H1 (cell line): ENCODE data around the gene LLGL2.

Source experiments
- ATF3 ChIP-seq: IDR thresholded peaks from 2 replicates; pipeline ENCODE4 v1.6.1; 2011; ENCODE audit warnings: low read depth, mild to moderate bottlenecking, low read length; ENCODE audit not compliant: insufficient read depth
- CEBPB ChIP-seq: IDR thresholded peaks from 2 replicates; pipeline ENCODE4 v1.6.1; 2012; ENCODE audit warnings: low read depth, low read length
- EP300 ChIP-seq, 2 experiments: IDR thresholded peaks; 1 replicate in 1 of 2; 2 replicates in 1 of 2; pipeline ENCODE4 v1.6.1; 2011 to 2012; ENCODE audit warnings: low read depth in 2 of 2, low read length in 2 of 2, mild to moderate bottlenecking in 2 of 2, borderline replicate concordance in 1 of 2, inconsistent platforms in 1 of 2, moderate library complexity in 1 of 2
- EZH2 ChIP-seq: fragments of 200-600 bp; sonication (generic); IDR thresholded peaks from 2 replicates; pipeline ENCODE4 v1.7.1; 2012; ENCODE audit warnings: low read depth, mild to moderate bottlenecking, moderate library complexity, low read length, inconsistent platforms; ENCODE audit not compliant: severe bottlenecking
- POLR2A ChIP-seq, 2 experiments: IDR thresholded peaks; 1 replicate in 1 of 2; 2 replicates in 1 of 2; pipeline ENCODE4 v1.6.1; 2011; ENCODE audit warnings: low read depth in 2 of 2, low read length in 2 of 2, mild to moderate bottlenecking in 2 of 2; ENCODE audit errors: control extremely low read depth in 1 of 2
- RFX5 ChIP-seq: IDR thresholded peaks from 2 replicates; pipeline ENCODE4 v1.6.1; 2011; ENCODE audit warnings: low read depth, low read length, improper control_type of control experiment, borderline replicate concordance
- SIN3A ChIP-seq, 2 experiments: IDR thresholded peaks in 1 of 2; conservative IDR thresholded peaks in 1 of 2; 2 replicates each; pipeline ENCODE4 v1.6.1; 2011 to 2012; ENCODE audit warnings: low read length in 2 of 2, improper control_type of control experiment in 1 of 2, low read depth in 1 of 2, mild to moderate bottlenecking in 1 of 2
- SIX5 ChIP-seq: IDR thresholded peaks from 2 replicates; pipeline ENCODE4 v1.6.1; 2011; ENCODE audit warnings: mild to moderate bottlenecking, low read depth, low read length
- SRF ChIP-seq: IDR thresholded peaks from 2 replicates; pipeline ENCODE4 v1.6.1; 2011; ENCODE audit warnings: mild to moderate bottlenecking, low read depth, low read length, moderate library complexity
- TAF1 ChIP-seq: IDR thresholded peaks from 2 replicates; pipeline ENCODE4 v1.6.1; 2011; ENCODE audit warnings: mild to moderate bottlenecking, low read depth, low read length
- TF ChIP-seq, protein P1 (sequence below), 3 experiments: IDR thresholded peaks; 1 replicate in 2 of 3; 2 replicates in 1 of 3; pipeline versions ENCODE4 v1.5.1 to v1.6.1; 2011; ENCODE audit warnings: low read length in 3 of 3, mild to moderate bottlenecking in 3 of 3, inconsistent platforms in 2 of 3, low read depth in 1 of 3, moderate library complexity in 1 of 3; ENCODE audit not compliant: insufficient read depth in 1 of 3; ENCODE audit errors: control extremely low read depth in 1 of 3

GRCh38 chr17:75590314-75590761, 64.8 kb downstream of the LLGL2 start:
- TF ChIP-seq, protein P1, sequence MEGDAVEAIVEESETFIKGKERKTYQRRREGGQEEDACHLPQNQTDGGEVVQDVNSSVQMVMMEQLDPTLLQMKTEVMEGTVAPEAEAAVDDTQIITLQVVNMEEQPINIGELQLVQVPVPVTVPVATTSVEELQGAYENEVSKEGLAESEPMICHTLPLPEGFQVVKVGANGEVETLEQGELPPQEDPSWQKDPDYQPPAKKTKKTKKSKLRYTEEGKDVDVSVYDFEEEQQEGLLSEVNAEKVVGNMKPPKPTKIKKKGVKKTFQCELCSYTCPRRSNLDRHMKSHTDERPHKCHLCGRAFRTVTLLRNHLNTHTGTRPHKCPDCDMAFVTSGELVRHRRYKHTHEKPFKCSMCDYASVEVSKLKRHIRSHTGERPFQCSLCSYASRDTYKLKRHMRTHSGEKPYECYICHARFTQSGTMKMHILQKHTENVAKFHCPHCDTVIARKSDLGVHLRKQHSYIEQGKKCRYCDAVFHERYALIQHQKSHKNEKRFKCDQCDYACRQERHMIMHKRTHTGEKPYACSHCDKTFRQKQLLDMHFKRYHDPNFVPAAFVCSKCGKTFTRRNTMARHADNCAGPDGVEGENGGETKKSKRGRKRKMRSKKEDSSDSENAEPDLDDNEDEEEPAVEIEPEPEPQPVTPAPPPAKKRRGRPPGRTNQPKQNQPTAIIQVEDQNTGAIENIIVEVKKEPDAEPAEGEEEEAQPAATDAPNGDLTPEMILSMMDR (IDR thresholded peaks at IDR 0.05; ENCODE audit: control extremely low read depth in 1 of 3, insufficient read depth in 1 of 3, low read depth in 1 of 3, low read length in 3 of 3) = no peak
- no peak for TF ChIP-seq TAF1
- TF ChIP-seq EZH2 = no peak
- TF ChIP-seq POLR2A (IDR thresholded peaks at IDR 0.05; ENCODE audit: control extremely low read depth in 1 of 2, low read depth in 2 of 2, low read length in 2 of 2) = no peak
- no peak for TF ChIP-seq EP300 (IDR thresholded peaks at IDR 0.05; ENCODE audit: borderline replicate concordance in 1 of 2, low read depth in 2 of 2, low read length in 2 of 2)
- no peak for TF ChIP-seq SIN3A (conservative IDR thresholded peaks at IDR 0.05 in 1 of 2, IDR thresholded peaks at IDR 0.05 in 1 of 2; ENCODE audit: low read depth in 1 of 2, low read length in 2 of 2)
- no peak for TF ChIP-seq SIX5
- no peak for TF ChIP-seq SRF
- TF ChIP-seq RFX5 = no peak
- no peak for TF ChIP-seq ATF3
- TF ChIP-seq CEBPB = no peak
